ENCODE measurements around the gene TMEM45A.

TMEM45A gene

GRCh38 chr3:100613721-100614390 lies 121.4 kb downstream of the TMEM45A start:
- no peak for DNase-seq (ENCODE audit: low read depth in 2 of 2)

- no peak for DNase-seq (ENCODE audit: low read depth in 2 of 2)
These were observed 122.5 kb downstream of the TMEM45A start for GRCh38 chr3:100614941-100615340.

- no peak for DNase-seq (ENCODE audit: low read depth in 2 of 2)
These were observed 123.3 kb downstream of the TMEM45A start for GRCh38 chr3:100615684-100616083.

GRCh38 chr3:100621251-100621650 lies 128.8 kb downstream of the TMEM45A start:
- DNase-seq (ENCODE audit: low read depth in 2 of 2) = no peak
